HUES48 (cell line): ENCODE data around the gene ZNF436.

Source experiments
- H3K27ac ChIP-seq: one replicate; pipeline ENCODE4 v1.7.0; 2013; ENCODE audit warnings: low read depth, low read length, inconsistent platforms
- H3K27me3 ChIP-seq: 2 replicates; pipeline ENCODE4 v1.6.1; 2013; ENCODE audit warnings: mild to moderate bottlenecking, low read length; ENCODE audit not compliant: control insufficient read depth, insufficient read depth
- H3K36me3 ChIP-seq: 2 replicates; pipeline ENCODE4 v1.6.1; 2013; ENCODE audit warnings: low read length; ENCODE audit not compliant: control insufficient read depth, insufficient read depth
- H3K4me1 ChIP-seq: 2 replicates; pipeline ENCODE4 v1.6.1; 2013; ENCODE audit warnings: mild to moderate bottlenecking, low read length; ENCODE audit not compliant: control insufficient read depth, insufficient read depth
- H3K4me3 ChIP-seq: 2 replicates; pipeline ENCODE4 v1.5.1; 2013; ENCODE audit warnings: mild to moderate bottlenecking, low read depth, low read length
- H3K9ac ChIP-seq: 2 replicates; pipeline ENCODE4 v1.6.1; 2013; ENCODE audit warnings: mild to moderate bottlenecking, low read depth, low read length, moderate library complexity
- H3K9me3 ChIP-seq: 2 replicates; pipeline ENCODE4 v1.6.1; 2013; ENCODE audit warnings: low read length; ENCODE audit not compliant: control insufficient read depth, insufficient read depth

ZNF436 gene

DNA sequence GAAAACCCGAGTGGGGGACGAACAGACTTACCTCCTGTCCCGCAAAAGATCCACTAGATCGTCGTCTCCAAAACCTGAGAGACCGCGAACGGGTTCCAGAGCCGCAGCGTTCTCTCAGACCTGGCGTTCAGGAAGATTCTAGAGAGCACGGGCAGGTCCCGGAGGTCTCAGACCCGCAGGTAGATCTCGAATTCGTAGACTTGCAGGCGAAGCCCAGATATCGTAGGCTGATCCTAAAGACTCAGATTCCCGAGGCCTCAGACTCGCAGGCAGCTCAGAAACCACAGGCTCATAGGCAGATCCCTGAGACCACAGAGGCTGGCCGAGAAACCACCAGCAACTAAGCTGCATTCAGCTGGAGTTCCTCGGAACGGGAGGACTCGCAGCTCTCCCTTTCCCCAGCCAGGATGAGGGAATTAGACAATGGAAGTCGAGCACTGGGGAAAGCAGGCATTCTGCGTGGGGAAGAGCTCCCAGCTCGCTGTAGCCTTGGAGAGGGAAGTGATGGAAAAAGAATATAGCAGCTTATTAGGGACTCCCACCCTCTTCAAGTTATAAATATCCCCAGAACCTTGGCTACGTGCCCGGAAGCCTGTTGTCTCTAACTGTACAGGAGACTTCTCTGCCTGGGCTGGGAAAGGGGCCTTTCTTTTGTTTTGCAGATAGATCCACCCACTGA is at the start of gene ZNF436:
ZNF436 (minus strand) TSS at position 502 of the 679 bp plus-strand sequence. CDS start 1,831 bp downstream, outside the sequence.
- Histone ChIP-seq H3K9me3 (peaks cover 3% of the 10 kb centered on the region; the same call in 1 of the 2 replicates), H3K4me3 (peak within 1 kb of the TSS; percentile 91), H3K4me1 (peaks cover 22% of the 10 kb centered on the region), H3K36me3 (no peaks in the 10 kb centered on the region), H3K27me3 (peaks cover 89% of the 10 kb centered on the region), H3K9ac (peak within 1 kb of the TSS; percentile 63), H3K27ac (peak within 1 kb of the TSS; percentile 92)

DNA sequence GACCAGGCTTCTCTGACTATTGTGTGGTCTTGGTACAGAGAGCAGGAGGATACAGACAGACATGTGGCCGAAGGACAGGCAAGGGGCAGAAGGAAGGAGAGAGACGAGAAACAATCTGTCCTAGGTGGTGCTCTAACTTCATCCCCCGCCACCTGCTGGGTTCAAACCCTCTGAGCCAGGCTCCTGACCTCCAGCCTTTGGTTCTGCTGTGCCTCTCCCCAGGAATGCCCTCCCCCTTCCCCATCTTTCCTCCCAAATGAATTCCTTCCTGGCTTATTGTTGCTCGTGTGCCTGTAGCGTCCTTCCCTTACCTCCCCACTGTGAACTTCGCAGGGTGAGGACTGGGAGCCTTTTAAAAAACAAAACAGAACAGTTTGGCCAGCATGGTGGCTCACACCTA is 49.5 kb upstream of the ZNF436 start:
- Histone ChIP-seq H3K4me1 (peaks cover 7% of the 10 kb centered on the region; the same call in 1 of the 2 replicates), H3K36me3 (no peaks in the 10 kb centered on the region), H3K4me3 (no peak overlapping the region), H3K9me3 (no peaks in the 10 kb centered on the region), H3K9ac (no peak overlapping the region), H3K27me3 (peaks cover 99% of the 10 kb centered on the region), H3K27ac (no peak overlapping the region)

DNA sequence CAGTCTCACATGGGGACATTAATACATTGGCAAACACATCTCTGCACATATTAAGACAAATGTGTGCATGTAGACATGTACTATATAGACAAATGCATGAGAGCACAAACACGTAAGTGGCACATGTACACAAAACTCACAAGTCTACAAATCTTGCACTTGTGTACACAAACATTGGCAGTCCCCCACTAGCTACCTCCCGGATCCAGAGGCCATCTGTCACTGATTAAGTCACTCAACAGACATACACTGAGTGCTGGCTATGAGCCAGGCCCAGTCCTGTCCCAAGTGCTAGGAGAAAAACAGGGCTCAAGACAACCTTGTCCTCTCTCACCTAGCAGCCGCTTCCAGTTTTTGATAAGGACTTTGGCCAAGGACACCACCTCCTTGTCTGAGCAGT is 47.9 kb upstream of the ZNF436 start:
- no peak overlapping the region for H3K4me3 ChIP-seq
- 0 out of 2 replicates have a peak, but pooled peaks cover 4% of the 10 kb centered on the region for H3K4me1 ChIP-seq
- H3K27ac ChIP-seq, result no peak overlapping the region
- H3K9me3 ChIP-seq, result no peaks in the 10 kb centered on the region
- no peaks in the 10 kb centered on the region for H3K36me3 ChIP-seq
- peaks cover 90% of the 10 kb centered on the region for H3K27me3 ChIP-seq
- no peak overlapping the region for H3K9ac ChIP-seq

DNA sequence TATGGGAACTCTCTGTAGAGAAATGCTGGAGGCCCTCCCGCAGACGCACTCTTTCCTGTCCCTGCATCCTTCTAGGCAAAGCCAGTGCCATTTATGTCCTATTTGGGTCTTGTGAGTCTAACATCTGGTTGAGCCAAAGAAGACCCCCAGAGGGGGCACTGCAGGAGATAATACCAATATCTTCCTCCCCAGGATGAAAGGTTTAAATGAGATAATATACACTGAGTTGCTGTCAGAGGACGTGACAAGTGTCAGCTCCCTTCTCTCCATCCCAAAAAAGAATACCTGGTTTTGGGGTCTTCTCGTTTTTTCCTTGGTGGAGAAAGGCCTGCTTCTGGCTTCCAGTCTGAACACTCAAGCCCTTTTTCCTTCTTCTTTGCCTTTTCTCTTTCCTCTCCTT is 47.3 kb upstream of the ZNF436 start:
- H3K9ac ChIP-seq, result no peak overlapping the region
- H3K4me1 ChIP-seq, result 0 out of 2 replicates have a peak, but pooled peaks cover 4% of the 10 kb centered on the region
- H3K36me3 ChIP-seq, result no peaks in the 10 kb centered on the region
- no peak overlapping the region for H3K4me3 ChIP-seq
- no peaks in the 10 kb centered on the region for H3K9me3 ChIP-seq
- peaks cover 86% of the 10 kb centered on the region for H3K27me3 ChIP-seq
- H3K27ac ChIP-seq, result no peak overlapping the region

DNA sequence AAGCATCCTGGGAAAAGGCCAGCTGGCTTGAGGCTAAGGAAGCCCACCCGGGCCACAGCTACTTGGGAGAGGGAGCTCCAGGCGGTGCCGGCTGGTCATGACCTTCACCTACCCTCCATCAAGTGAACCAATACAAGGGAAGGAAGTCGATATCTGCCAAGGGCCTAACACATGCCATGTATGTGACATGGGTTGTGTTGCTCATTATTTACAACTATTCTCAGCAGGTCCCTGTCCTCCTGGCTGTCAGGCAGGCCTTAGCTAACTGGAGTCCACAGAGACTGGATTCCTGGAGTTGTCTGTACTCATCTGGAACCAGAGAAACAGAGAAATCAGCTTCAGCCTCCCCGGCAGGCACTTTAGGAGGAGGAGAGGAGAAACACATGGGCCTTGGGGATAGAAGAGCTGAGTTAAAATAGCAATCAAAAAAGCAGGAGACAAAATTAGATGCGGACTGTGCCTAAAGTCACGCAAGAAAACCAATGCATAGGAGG is 39.2 kb upstream of the ZNF436 start:
- no peak overlapping the region for H3K4me3 ChIP-seq
- H3K4me1 ChIP-seq, result no peaks in the 10 kb centered on the region; the same call in 1 of the 2 replicates
- H3K9me3 ChIP-seq, result no peaks in the 10 kb centered on the region
- H3K27ac ChIP-seq, result no peak overlapping the region
- peaks cover 81% of the 10 kb centered on the region for H3K27me3 ChIP-seq
- H3K36me3 ChIP-seq, result no peaks in the 10 kb centered on the region
- no peak overlapping the region for H3K9ac ChIP-seq

DNA sequence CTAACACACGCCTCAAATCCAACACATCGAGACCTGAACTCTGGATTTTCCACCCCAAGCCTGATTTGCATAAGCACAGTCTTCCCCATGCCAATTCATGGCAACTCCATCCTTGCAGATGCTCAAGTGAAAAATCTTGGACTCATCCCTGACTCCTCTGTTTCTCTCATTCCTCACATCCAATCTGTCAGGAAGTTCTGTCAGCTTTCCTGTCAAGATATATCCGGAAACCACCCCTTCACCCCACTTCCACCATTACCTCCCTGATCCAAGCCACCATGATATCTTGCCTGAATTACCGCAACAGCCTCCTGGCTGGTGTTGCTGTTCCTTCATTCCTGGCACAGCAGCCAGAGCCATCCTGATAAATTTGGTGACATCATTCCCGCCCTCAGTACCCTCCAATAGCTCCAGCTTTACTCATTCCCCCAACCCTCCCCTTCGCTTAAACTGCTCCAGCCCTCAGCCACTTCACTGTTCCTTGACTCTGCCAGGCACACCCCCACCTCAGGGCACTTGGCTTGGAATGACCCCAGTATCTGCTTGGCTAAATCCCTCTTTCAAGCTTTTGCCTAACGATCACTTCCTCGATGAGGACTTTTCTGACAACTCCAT is 37.5 kb upstream of the ZNF436 start:
- peaks cover 7% of the 10 kb centered on the region; the same call in 1 of the 2 replicates for H3K4me1 ChIP-seq
- H3K36me3 ChIP-seq, result no peaks in the 10 kb centered on the region
- H3K9me3 ChIP-seq, result no peaks in the 10 kb centered on the region
- no peak overlapping the region for H3K9ac ChIP-seq
- peaks cover 92% of the 10 kb centered on the region for H3K27me3 ChIP-seq
- no peak overlapping the region for H3K4me3 ChIP-seq
- H3K27ac ChIP-seq, result no peak overlapping the region

DNA sequence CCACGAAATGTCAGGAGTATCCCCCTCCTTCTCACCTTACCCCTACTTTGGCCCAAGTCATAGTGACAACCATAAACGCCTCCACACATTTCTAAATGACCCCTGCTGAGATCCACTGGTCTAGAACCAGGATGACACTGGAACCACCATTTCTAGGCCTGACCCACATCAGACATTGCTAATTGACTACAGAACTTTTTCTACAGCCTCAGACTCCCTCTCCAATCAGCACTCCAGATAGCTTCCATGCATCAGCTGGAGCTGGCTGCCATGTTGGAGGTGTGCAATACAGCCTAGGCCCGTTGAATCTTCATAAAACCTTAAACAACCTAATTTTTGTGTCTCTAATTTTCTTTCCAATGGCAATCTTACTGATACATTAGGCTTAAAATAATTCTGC is 36.3 kb upstream of the ZNF436 start:
- H3K4me3 ChIP-seq, result no peak overlapping the region
- no peak overlapping the region for H3K9ac ChIP-seq
- H3K27ac ChIP-seq, result no peak overlapping the region
- H3K27me3 ChIP-seq, result peaks cover 96% of the 10 kb centered on the region
- peaks cover 7% of the 10 kb centered on the region; the same call in 1 of the 2 replicates for H3K4me1 ChIP-seq
- H3K36me3 ChIP-seq, result no peaks in the 10 kb centered on the region
- no peaks in the 10 kb centered on the region for H3K9me3 ChIP-seq

DNA sequence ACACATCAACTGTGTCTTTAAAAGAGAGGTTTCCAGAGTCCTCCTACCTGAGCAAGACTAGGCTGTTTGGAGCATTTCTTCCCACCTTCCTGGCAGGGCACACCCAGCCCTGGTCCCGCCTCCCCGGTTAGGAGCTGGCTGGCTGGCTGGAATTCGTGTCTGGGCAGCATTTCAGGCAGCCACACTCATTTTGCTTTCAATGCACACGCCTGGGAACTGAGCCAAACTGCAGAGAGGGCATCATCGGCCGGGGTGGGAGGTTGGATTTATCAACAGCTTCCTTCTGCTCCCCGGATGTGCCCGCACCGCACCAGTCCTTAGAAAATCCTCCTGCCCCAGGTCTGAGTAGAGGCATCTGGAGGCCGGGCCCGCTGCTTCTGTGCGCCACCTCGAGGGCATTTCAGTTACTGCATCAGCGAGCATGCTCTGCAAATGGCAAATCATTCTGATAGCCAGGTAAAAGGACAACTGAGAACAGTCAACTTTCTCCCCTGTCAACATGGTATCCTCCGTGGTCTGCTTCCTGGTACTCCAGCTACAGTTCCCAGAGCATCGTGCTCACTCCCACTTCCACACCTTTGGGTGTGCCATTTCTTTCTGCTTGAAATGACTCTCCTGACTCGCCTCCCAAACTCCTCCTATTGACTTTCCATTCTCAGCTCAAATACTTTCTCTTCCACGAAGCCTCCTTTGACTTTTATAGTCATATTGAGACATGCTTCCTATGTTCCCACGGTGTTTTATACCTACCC is 34.3 kb upstream of the ZNF436 start:
- Histone ChIP-seq H3K9ac (no peak overlapping the region), H3K4me1 (peaks cover 7% of the 10 kb centered on the region; the same call in 1 of the 2 replicates), H3K9me3 (no peaks in the 10 kb centered on the region), H3K27ac (no peak overlapping the region), H3K36me3 (no peaks in the 10 kb centered on the region), H3K4me3 (peak overlapping the region; percentile 48), H3K27me3 (peaks cover 96% of the 10 kb centered on the region)

DNA sequence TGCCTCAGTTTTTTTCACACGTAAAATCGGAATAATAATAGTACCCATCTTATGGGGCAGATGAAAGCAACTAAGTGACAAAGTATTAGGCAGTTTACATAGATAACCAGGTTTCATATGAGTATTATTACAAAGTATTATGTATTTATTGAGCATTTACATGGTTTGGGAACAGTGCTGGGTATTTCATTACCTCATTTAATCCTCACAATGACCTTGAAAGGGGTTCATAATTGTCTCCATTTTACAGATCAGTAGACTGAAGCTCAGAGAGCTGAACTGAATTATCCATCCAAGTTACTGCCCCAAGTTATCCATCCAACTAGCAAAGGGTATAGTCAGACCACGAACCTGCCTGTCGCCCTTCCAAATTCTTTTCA is 33.7 kb upstream of the ZNF436 start:
- no peaks in the 10 kb centered on the region for H3K9me3 ChIP-seq
- peaks cover 7% of the 10 kb centered on the region; the same call in 1 of the 2 replicates for H3K4me1 ChIP-seq
- H3K36me3 ChIP-seq, result no peaks in the 10 kb centered on the region
- peaks cover 96% of the 10 kb centered on the region for H3K27me3 ChIP-seq
- H3K4me3 ChIP-seq, result peak overlapping the region; percentile 48; the same call in 1 of the 2 replicates
- H3K9ac ChIP-seq, result no peak overlapping the region
- no peak overlapping the region for H3K27ac ChIP-seq

DNA sequence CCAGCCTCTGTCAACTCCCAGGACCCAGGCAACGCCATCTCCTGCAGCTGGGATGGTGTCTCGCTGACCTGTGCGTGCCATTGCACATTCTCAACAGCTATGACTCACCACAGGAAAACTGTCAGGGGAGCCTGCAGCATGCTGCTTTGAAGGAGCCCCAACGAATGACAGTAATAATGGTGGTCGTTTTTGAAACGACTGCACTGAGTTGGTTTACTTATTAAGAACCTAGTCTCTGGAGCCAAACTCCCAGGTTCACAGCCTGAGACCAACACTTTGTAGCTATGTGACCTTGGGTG is 33.4 kb upstream of the ZNF436 start:
- no peaks in the 10 kb centered on the region for H3K9me3 ChIP-seq
- peaks cover 7% of the 10 kb centered on the region; the same call in 1 of the 2 replicates for H3K4me1 ChIP-seq
- no peaks in the 10 kb centered on the region for H3K36me3 ChIP-seq
- no peak overlapping the region for H3K4me3 ChIP-seq
- no peak overlapping the region for H3K27ac ChIP-seq
- H3K9ac ChIP-seq, result no peak overlapping the region
- H3K27me3 ChIP-seq, result peaks cover 96% of the 10 kb centered on the region
